GM23338 (cell line): ENCODE results near the gene C1QTNF1. TPM values are rescaled to one million over a fixed set of nuclear protein-coding genes. Genes with fewer than 3 reads are reported as not detected.
A peak's percentile ranks its signal among the peaks of the same experiment; 100 is the strongest.

Experiments
- ATAC-seq: fragments of 200-7000 bp; cut with Tn5 transposase; 3 replicates; pipeline ENCODE4 v1.9.1; 2020
- DNase-seq: peaks from one replicate; pipeline ENCODE4 v3.0.0-alpha.2; 2015; ENCODE audit warnings: low spot score
- H2AFZ ChIP-seq: fragments of 200-600 bp; sonication (generic); 2 replicates; pipeline ENCODE4 v1.8.0; 2016; ENCODE audit warnings: antibody characterized with exemption, mild to moderate bottlenecking, moderate library complexity
- H3F3A ChIP-seq: fragments of 200-600 bp; sonication (generic); replicated peaks from 2 replicates; pipeline ENCODE4 v1.8.0; 2017; ENCODE audit warnings: antibody characterized with exemption, mixed run types, low read depth
- H3K27ac ChIP-seq: fragments of 200-600 bp; sonication (generic); 2 replicates; pipeline ENCODE4 v1.6.1; 2016; ENCODE audit warnings: low read depth
- H3K27me3 ChIP-seq: fragments of 200-600 bp; sonication (generic); 2 replicates; pipeline ENCODE4 v1.8.0; 2016; ENCODE audit warnings: mild to moderate bottlenecking, mixed run types, moderate library complexity; ENCODE audit not compliant: insufficient read depth
- H3K36me3 ChIP-seq: fragments of 200-600 bp; sonication (generic); 2 replicates; pipeline ENCODE4 v1.8.0; 2016; ENCODE audit warnings: mild to moderate bottlenecking; ENCODE audit not compliant: insufficient read depth
- H3K4me1 ChIP-seq: fragments of 200-600 bp; sonication (generic); 2 replicates; pipeline ENCODE4 v1.8.0; 2016; ENCODE audit warnings: mild to moderate bottlenecking, moderate library complexity; ENCODE audit not compliant: insufficient read depth
- H3K4me2 ChIP-seq: fragments of 200-600 bp; sonication (generic); 2 replicates; pipeline ENCODE4 v1.7.1; 2017; ENCODE audit warnings: mixed run types
- H3K4me3 ChIP-seq: fragments of 200-600 bp; sonication (generic); 2 replicates; pipeline ENCODE4 v1.6.1; 2016; ENCODE audit warnings: mixed run types
- H3K79me2 ChIP-seq: fragments of 200-600 bp; sonication (generic); replicated peaks from 2 replicates; pipeline ENCODE4 v1.8.0; 2017; ENCODE audit warnings: mild to moderate bottlenecking; ENCODE audit not compliant: insufficient read depth
- H3K9me2 ChIP-seq: fragments of 200-600 bp; sonication (generic); 2 replicates; pipeline ENCODE4 v1.8.0; 2017; ENCODE audit not compliant: insufficient read depth
- H4K20me1 ChIP-seq: fragments of 200-600 bp; sonication (generic); replicated peaks from 2 replicates; pipeline ENCODE4 v1.8.0; 2017; ENCODE audit warnings: mild to moderate bottlenecking; ENCODE audit not compliant: insufficient read depth
- H3K27ac Mint-ChIP-seq: 2 replicates; pipeline ENCODE4 v1.8.0; 2020; ENCODE audit warnings: inconsistent platforms, mild to moderate bottlenecking, moderate library complexity, mixed read lengths
- H3K27me3 Mint-ChIP-seq: 3 replicates; pipeline ENCODE4 v1.8.0; 2022; ENCODE audit warnings: low read depth, mild to moderate bottlenecking, moderate library complexity, mixed read lengths, inconsistent platforms; ENCODE audit not compliant: insufficient read depth, poor library complexity
- H3K36me3 Mint-ChIP-seq: 3 replicates; pipeline ENCODE4 v1.8.0; 2021; ENCODE audit warnings: low read depth, mild to moderate bottlenecking, inconsistent platforms, moderate library complexity, mixed read lengths
- H3K4me1 Mint-ChIP-seq: 3 replicates; pipeline ENCODE4 v1.8.0; 2020; ENCODE audit warnings: mild to moderate bottlenecking, inconsistent platforms, mixed read lengths
- H3K4me3 Mint-ChIP-seq: 3 replicates; pipeline ENCODE4 v1.8.0; 2021; ENCODE audit warnings: moderate library complexity, mild to moderate bottlenecking, inconsistent platforms, mixed read lengths
- H3K9me3 Mint-ChIP-seq: 3 replicates; pipeline ENCODE4 v1.8.0; 2020; ENCODE audit warnings: moderate library complexity, mild to moderate bottlenecking, inconsistent platforms, mixed read lengths
- EZH2phosphoT487 ChIP-seq: fragments of 200-600 bp; sonication (generic); IDR thresholded peaks from one replicate; pipeline ENCODE4 v1.8.1; 2018; ENCODE audit warnings: antibody characterized with exemption; ENCODE audit not compliant: unreplicated experiment
- POLR2AphosphoS5 ChIP-seq: IDR thresholded peaks from 2 replicates; pipeline ENCODE4 v1.6.1; 2016; ENCODE audit warnings: antibody characterized with exemption, low read depth
- STAT1 ChIP-seq: IDR thresholded peaks from one replicate; pipeline ENCODE4 v1.6.1; 2016; ENCODE audit warnings: antibody characterized with exemption; ENCODE audit not compliant: unreplicated experiment
- polyA plus RNA-seq: library from polyadenylated mRNA; unstranded; fragments of >200 nt; fragmentation: Nextera tagmentation; extraction: Ambion mirVana; gene quantifications from 2 replicates; pipeline ENCODE4 v1.2.1, GENCODE V29; 2016
- total RNA-seq: library from RNA; depleted of rRNA; stranded (reverse); fragments of >200 nt; shearing (Covaris generic); gene quantifications from 2 replicates; pipeline ENCODE4 v1.2.3, GENCODE V29; 2014
- TF ChIP-seq, protein P1 (sequence below), 2 experiments: fragments of 200-600 bp in 1 of 2; sonication (generic) in 1 of 2; conservative IDR thresholded peaks; 2 replicates each; pipeline versions ENCODE4 v1.5.1 to v1.6.1; 2016 to 2017; ENCODE audit warnings: antibody characterized with exemption in 2 of 2, low read depth in 2 of 2, mild to moderate bottlenecking in 2 of 2, moderate library complexity in 1 of 2
- TF ChIP-seq, protein P2 (sequence below): fragments of 250-450 bp; sonication (Bioruptor Pico); IDR thresholded peaks from 2 replicates; pipeline ENCODE4 v1.5.0; 2020; ENCODE audit warnings: mild to moderate bottlenecking, moderate library complexity
- TF ChIP-seq, protein P3 (sequence below): IDR thresholded peaks from 2 replicates; pipeline ENCODE4 v1.6.1; 2016; ENCODE audit warnings: antibody characterized with exemption

The C1QTNF1 gene
- total and polyA plus RNA-seq, 2 experiments from 2014 or later = 1.1 to 1.9 TPM

DNA sequence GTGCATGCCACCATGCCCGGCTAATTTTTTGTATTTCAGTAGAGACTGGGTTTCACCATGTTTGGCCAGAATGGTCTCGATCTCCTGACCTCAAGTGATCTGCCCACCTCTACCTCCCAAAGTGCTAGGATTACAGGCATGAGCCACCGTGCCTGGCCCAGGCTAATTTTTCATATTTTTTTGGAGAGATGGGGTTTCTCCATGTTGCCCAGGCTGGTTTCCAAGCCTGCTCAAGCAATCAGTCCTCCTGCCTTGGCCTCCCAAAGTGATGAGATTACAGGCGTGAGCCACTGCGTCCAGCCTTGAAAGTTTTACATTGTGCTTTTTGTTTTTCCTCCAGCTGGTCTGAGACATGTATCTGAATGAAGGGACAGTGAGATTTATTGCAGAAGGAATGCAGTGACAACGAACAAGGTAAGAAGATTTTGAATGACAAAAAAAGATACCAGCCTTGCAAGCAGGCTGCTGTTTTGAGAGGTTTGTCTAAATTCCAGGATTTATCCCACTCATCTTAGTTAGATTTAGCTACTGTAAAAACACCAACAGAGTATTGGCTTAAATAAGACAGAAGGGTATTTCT lies 47.3 kb downstream of the C1QTNF1 start (continued):
- TF ChIP-seq, protein P1, sequence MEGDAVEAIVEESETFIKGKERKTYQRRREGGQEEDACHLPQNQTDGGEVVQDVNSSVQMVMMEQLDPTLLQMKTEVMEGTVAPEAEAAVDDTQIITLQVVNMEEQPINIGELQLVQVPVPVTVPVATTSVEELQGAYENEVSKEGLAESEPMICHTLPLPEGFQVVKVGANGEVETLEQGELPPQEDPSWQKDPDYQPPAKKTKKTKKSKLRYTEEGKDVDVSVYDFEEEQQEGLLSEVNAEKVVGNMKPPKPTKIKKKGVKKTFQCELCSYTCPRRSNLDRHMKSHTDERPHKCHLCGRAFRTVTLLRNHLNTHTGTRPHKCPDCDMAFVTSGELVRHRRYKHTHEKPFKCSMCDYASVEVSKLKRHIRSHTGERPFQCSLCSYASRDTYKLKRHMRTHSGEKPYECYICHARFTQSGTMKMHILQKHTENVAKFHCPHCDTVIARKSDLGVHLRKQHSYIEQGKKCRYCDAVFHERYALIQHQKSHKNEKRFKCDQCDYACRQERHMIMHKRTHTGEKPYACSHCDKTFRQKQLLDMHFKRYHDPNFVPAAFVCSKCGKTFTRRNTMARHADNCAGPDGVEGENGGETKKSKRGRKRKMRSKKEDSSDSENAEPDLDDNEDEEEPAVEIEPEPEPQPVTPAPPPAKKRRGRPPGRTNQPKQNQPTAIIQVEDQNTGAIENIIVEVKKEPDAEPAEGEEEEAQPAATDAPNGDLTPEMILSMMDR (conservative IDR thresholded peaks at IDR 0.05; ENCODE audit: low read depth in 2 of 2) = no peak
- TF ChIP-seq POLR2AphosphoS5 = no peak
- TF ChIP-seq, protein P2, sequence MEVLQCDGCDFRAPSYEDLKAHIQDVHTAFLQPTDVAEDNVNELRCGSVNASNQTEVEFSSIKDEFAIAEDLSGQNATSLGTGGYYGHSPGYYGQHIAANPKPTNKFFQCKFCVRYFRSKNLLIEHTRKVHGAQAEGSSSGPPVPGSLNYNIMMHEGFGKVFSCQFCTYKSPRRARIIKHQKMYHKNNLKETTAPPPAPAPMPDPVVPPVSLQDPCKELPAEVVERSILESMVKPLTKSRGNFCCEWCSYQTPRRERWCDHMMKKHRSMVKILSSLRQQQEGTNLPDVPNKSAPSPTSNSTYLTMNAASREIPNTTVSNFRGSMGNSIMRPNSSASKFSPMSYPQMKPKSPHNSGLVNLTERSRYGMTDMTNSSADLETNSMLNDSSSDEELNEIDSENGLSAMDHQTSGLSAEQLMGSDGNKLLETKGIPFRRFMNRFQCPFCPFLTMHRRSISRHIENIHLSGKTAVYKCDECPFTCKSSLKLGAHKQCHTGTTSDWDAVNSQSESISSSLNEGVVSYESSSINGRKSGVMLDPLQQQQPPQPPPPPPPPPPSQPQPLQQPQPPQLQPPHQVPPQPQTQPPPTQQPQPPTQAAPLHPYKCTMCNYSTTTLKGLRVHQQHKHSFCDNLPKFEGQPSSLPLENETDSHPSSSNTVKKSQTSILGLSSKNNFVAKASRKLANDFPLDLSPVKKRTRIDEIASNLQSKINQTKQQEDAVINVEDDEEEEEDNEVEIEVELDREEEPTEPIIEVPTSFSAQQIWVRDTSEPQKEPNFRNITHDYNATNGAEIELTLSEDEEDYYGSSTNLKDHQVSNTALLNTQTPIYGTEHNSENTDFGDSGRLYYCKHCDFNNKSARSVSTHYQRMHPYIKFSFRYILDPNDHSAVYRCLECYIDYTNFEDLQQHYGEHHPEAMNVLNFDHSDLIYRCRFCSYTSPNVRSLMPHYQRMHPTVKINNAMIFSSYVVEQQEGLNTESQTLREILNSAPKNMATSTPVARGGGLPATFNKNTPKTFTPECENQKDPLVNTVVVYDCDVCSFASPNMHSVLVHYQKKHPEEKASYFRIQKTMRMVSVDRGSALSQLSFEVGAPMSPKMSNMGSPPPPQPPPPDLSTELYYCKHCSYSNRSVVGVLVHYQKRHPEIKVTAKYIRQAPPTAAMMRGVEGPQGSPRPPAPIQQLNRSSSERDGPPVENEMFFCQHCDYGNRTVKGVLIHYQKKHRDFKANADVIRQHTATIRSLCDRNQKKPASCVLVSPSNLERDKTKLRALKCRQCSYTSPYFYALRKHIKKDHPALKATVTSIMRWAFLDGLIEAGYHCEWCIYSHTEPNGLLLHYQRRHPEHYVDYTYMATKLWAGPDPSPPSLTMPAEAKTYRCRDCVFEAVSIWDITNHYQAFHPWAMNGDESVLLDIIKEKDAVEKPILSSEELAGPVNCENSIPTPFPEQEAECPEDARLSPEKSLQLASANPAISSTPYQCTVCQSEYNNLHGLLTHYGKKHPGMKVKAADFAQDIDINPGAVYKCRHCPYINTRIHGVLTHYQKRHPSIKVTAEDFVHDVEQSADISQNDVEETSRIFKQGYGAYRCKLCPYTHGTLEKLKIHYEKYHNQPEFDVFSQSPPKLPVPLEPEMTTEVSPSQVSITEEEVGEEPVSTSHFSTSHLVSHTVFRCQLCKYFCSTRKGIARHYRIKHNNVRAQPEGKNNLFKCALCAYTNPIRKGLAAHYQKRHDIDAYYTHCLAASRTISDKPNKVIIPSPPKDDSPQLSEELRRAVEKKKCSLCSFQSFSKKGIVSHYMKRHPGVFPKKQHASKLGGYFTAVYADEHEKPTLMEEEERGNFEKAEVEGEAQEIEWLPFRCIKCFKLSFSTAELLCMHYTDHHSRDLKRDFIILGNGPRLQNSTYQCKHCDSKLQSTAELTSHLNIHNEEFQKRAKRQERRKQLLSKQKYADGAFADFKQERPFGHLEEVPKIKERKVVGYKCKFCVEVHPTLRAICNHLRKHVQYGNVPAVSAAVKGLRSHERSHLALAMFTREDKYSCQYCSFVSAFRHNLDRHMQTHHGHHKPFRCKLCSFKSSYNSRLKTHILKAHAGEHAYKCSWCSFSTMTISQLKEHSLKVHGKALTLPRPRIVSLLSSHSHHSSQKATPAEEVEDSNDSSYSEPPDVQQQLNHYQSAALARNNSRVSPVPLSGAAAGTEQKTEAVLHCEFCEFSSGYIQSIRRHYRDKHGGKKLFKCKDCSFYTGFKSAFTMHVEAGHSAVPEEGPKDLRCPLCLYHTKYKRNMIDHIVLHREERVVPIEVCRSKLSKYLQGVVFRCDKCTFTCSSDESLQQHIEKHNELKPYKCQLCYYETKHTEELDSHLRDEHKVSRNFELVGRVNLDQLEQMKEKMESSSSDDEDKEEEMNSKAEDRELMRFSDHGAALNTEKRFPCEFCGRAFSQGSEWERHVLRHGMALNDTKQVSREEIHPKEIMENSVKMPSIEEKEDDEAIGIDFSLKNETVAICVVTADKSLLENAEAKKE (CRISPR knock-in tag) = no peak

DNA sequence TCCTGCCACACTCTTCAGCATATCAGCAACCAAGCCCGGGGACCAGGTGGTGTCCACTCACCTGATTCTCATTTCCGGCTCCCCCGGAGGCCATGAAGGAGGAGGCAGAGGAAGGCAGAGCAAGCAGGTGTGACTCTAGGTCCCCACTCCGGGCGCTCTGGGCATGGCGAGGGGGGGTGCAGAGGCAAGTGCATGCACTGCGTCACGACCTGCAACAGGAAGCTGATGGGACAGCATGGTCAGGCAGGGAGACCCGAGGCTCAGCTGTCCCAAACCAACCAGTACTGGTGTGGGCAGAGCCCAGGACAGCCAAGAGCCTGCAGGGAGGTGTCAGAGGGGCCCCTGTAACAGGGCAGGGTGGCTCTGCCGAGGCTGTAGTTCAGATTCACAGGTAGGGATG lies 48.6 kb downstream of the C1QTNF1 start:
- no peaks in the 10 kb centered on the region for H3K79me2 ChIP-seq
- Mint-ChIP-seq H3K36me3 (no peaks in the 10 kb centered on the region; the same call in 2 of the 3 replicates), H3K4me1 (peaks cover 8% of the 10 kb centered on the region; the same call in 2 of the 3 replicates), H3K27ac (no peak overlapping the region), H3K4me3 (no peak overlapping the region), H3K27me3 (peaks cover 9% of the 10 kb centered on the region), H3K9me3 (no peaks in the 10 kb centered on the region)
- H2AFZ ChIP-seq = peak overlapping the region; percentile 38; the same call in 1 of the 2 replicates
- peaks cover 7% of the 10 kb centered on the region; the same call in 1 of the 2 replicates for H3K4me1 ChIP-seq
- ATAC-seq = no peak
- no peaks in the 10 kb centered on the region for H3K36me3 ChIP-seq
- H3K9me2 ChIP-seq = no peaks in the 10 kb centered on the region
- no peak overlapping the region for H3K4me3 ChIP-seq
- H3K27me3 ChIP-seq = no peaks in the 10 kb centered on the region
- no peak overlapping the region for H3K4me2 ChIP-seq
- H4K20me1 ChIP-seq = peaks cover 9% of the 10 kb centered on the region
- no peak for DNase-seq
- no peaks in the 10 kb centered on the region for H3F3A ChIP-seq
- no peak overlapping the region for H3K27ac ChIP-seq
- TF ChIP-seq, protein P3, sequence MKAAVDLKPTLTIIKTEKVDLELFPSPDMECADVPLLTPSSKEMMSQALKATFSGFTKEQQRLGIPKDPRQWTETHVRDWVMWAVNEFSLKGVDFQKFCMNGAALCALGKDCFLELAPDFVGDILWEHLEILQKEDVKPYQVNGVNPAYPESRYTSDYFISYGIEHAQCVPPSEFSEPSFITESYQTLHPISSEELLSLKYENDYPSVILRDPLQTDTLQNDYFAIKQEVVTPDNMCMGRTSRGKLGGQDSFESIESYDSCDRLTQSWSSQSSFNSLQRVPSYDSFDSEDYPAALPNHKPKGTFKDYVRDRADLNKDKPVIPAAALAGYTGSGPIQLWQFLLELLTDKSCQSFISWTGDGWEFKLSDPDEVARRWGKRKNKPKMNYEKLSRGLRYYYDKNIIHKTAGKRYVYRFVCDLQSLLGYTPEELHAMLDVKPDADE = no peak
- TF ChIP-seq EZH2phosphoT487 = no peak
- TF ChIP-seq, protein P2 (CRISPR knock-in tag) = no peak
- TF ChIP-seq STAT1 = no peak
